Upper lobe of right lung (tissue), 1 donor: ENCODE results near the gene OR2L5. TPM values are rescaled to one million over a fixed set of nuclear protein-coding genes. Genes with fewer than 3 reads are reported as not detected.

ENCODE experiments used
- ATAC-seq: fragments of 200-7000 bp; cut with Tn5 transposase; one replicate; pipeline ENCODE4 v1.9.1; 2020; ENCODE audit warnings: mild to moderate bottlenecking, moderate library complexity
- DNase-seq: peaks from one replicate; pipeline ENCODE4 v3.0.0-alpha.2; 2020
- H3K27ac ChIP-seq: fragments of 200-600 bp; one replicate; pipeline ENCODE4 v1.8.0; 2022
- H3K27me3 ChIP-seq: fragments of 200-600 bp; one replicate; pipeline ENCODE4 v1.8.0; 2022; ENCODE audit warnings: mild to moderate bottlenecking
- H3K36me3 ChIP-seq: fragments of 200-600 bp; one replicate; pipeline ENCODE4 v1.8.0; 2022
- H3K4me1 ChIP-seq: fragments of 200-600 bp; one replicate; pipeline ENCODE4 v1.8.0; 2022
- H3K4me3 ChIP-seq: fragments of 200-600 bp; one replicate; pipeline ENCODE4 v1.8.0; 2022; ENCODE audit warnings: mild to moderate bottlenecking
- H3K9me3 ChIP-seq: fragments of 200-600 bp; one replicate; pipeline ENCODE4 v1.8.0; 2022
- CTCF ChIP-seq: fragments of 200-600 bp; IDR thresholded peaks from one replicate; pipeline ENCODE4 v1.8.0; 2022; ENCODE audit warnings: antibody characterized with exemption
- intact Hi-C: fragments of 100-400 bp; cut with DNase I; formaldehyde crosslinking; loops from one replicate; pipeline ENCODE4 v1.11.0; 2022
- total RNA-seq: library from RNA; stranded (reverse); fragmentation: NEBNext Ultra II Directional; extraction: Animal tissue kit (Norgen Biotek cat#: 25700); gene quantifications from one replicate; pipeline ENCODE4 v1.2.1, GENCODE V29; 2021
- donor health status: DM: no; HTN: yes; CAD: no; lungs with severe emphysema.

OR2L5 gene
- total RNA-seq, 1 donor from 2014 or later = not detected

DNA sequence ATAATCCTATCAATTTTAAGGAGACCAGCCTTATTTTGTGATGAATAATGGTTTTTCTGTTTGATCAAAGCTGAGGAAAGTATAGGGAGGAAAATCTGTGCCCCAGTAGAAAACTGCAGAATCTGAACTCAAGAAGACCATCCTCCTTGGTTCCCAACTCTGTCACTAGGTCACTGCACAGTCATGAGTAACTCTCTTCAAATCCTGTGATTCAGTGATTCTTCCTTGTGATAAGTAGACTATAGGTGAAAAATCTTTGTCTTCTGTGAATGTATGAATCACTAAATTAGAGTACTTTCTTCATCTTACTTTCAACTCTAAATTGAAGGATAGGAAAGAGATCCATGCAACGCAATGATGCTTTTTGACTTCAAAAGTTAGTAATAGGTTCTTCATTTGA, 13.3 kb upstream of the OR2L5 start:
- no peaks in the 10 kb centered on the region for H3K4me1 ChIP-seq
- ATAC-seq (no peak), DNase-seq (no peak)
- no peaks in the 10 kb centered on the region for H3K27me3 ChIP-seq
- intact Hi-C loops = no loop called here
- H3K4me3 ChIP-seq = no peak overlapping the region
- TF ChIP-seq CTCF = no peak
- H3K27ac ChIP-seq = no peak overlapping the region
- H3K9me3 ChIP-seq = no peaks in the 10 kb centered on the region
- no peaks in the 10 kb centered on the region for H3K36me3 ChIP-seq

DNA sequence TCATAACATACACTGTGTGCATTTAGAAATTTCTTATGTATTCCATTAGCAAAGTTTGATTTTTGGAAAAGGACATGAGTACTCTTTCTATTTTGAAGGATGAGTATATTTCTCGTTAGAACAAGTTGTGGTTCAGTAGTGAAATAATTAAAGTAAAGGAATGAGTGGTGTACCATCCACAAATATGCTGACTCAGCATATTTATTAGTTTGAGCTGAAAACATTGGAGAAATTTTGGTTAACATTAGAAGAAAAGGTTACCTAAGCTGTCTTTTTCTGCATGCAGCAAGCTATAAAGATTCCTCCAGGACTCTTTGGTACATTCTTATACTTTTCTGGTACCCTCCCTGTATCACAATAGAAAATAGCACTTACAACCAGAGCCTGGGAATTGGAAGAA, 5.7 kb upstream of the OR2L5 start:
- Histone ChIP-seq H3K4me3 (no peak overlapping the region), H3K27ac (no peak overlapping the region), H3K27me3 (no peaks in the 10 kb centered on the region), H3K36me3 (no peaks in the 10 kb centered on the region), H3K9me3 (peaks cover 11% of the 10 kb centered on the region), H3K4me1 (no peaks in the 10 kb centered on the region)
- DNase-seq (no peak), ATAC-seq (no peak)
- TF ChIP-seq CTCF = no peak
- intact Hi-C loops = no loop called here

- Histone ChIP-seq H3K4me1 (no peaks in the 10 kb centered on the region), H3K4me3 (no peak overlapping the region), H3K36me3 (no peaks in the 10 kb centered on the region), H3K27ac (no peak overlapping the region), H3K9me3 (peaks cover 11% of the 10 kb centered on the region), H3K27me3 (no peaks in the 10 kb centered on the region)
- TF ChIP-seq CTCF = no peak
- ATAC-seq (no peak), DNase-seq (no peak)
- intact Hi-C loops = no loop called here
Observed at GRCh38 chr1:248009681-248010080, 3.8 kb upstream of the OR2L5 start.

DNA sequence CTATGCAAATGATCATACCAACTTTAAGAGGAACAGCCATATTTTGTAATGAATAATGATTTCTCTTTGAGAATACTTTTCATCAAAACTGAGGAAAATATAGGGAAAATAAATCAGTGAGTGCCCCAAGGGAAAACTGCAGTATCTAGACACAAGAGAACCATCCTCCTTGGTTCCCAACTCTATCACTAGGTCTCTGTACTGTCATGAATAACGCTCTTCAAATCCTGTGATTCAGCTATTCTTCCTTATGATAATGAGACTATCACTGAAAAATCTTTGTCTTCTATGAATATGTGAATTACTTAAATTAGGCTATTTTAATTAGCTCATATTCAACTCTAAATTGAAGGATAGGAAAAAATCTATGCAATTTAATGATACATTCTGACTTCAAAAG, 2.3 kb downstream of the OR2L5 start:
- peaks cover 4% of the 10 kb centered on the region for H3K9me3 ChIP-seq
- DNase-seq (no peak), ATAC-seq (no peak)
- TF ChIP-seq CTCF = no peak
- no peaks in the 10 kb centered on the region for H3K36me3 ChIP-seq
- no peak overlapping the region for H3K4me3 ChIP-seq
- H3K4me1 ChIP-seq = no peaks in the 10 kb centered on the region
- H3K27ac ChIP-seq = no peak overlapping the region
- intact Hi-C loops = no loop called here
- H3K27me3 ChIP-seq = no peaks in the 10 kb centered on the region

- no peaks in the 10 kb centered on the region for H3K27me3 ChIP-seq
- no peaks in the 10 kb centered on the region for H3K9me3 ChIP-seq
- H3K4me3 ChIP-seq = no peak within 1 kb of the TSS
- ATAC-seq = no peak
- H3K4me1 ChIP-seq = no peaks in the 10 kb centered on the region
- DNase-seq = no peak
- H3K36me3 ChIP-seq = no peaks in the 10 kb centered on the region
- intact Hi-C loops = no loop called here
- TF ChIP-seq CTCF = no peak
- H3K27ac ChIP-seq = no peak within 1 kb of the TSS
Observed at GRCh38 chr1:248029770-248030169, 16.3 kb downstream of the OR2L5 start, which contains the start of gene OR2L2. Gene OR2L2 (plus strand): TSS chr1:248030070. CDS start chr1:248038268, 8,198 bp downstream.

DNA sequence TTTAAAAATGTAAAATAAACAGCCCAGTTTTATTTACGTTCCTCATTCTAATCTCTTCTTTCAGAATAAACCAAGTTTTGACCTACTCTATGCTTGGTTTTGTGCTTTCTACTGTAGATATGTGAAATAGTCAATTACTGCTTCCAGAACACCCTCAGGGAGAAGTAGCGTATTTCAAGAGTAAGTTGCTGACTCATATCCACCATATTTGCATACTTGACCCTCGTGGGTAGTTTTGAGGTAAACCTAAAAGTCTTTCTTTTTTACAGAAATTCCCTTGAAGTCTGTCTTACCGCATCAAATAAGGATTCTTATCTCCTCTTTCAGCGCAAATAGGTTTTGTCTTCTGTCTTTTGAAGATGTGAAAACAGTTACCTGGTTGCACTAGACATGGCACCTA, 31.7 kb downstream of the OR2L5 start:
- ATAC-seq (no peak), DNase-seq (no peak)
- Histone ChIP-seq H3K4me3 (no peak overlapping the region), H3K9me3 (no peaks in the 10 kb centered on the region), H3K27me3 (no peaks in the 10 kb centered on the region), H3K36me3 (no peaks in the 10 kb centered on the region), H3K27ac (no peak overlapping the region), H3K4me1 (no peaks in the 10 kb centered on the region)
- no peak for TF ChIP-seq CTCF
- intact Hi-C loops = no loop called here
